PC-3 (cell line): ENCODE results near the gene DENND10.

Source experiments
- CTCF ChIP-seq: fragments of 300-600 bp; sonication (generic); conservative IDR thresholded peaks from 2 replicates; pipeline ENCODE4 v1.5.1; 2017; ENCODE audit warnings: antibody characterized with exemption, low read depth, mild to moderate bottlenecking, low read length
- EZH2 ChIP-seq: fragments of 300-600 bp; sonication (generic); IDR thresholded peaks from one replicate; pipeline ENCODE4 v1.6.1; 2017; ENCODE audit warnings: antibody characterized with exemption, mild to moderate bottlenecking, low read length; ENCODE audit not compliant: unreplicated experiment

GRCh38 chr10:119140603-119141245, 36.8 kb downstream of the DENND10 start:
- TF ChIP-seq CTCF: no peak
- no peak for TF ChIP-seq EZH2
